GM20431 (cell line): ENCODE measurements around the gene MCEMP1.

Experiments
- in situ Hi-C: fragments of 300-500 bp; cut with MseI, MboI; formaldehyde crosslinking; loops from one replicate; pipeline ENCODE4 v1.15.0; 2020; ENCODE audit warnings: low sequenced_read_pairs; ENCODE audit not compliant: unreplicated experiment

Gene MCEMP1

DNA sequence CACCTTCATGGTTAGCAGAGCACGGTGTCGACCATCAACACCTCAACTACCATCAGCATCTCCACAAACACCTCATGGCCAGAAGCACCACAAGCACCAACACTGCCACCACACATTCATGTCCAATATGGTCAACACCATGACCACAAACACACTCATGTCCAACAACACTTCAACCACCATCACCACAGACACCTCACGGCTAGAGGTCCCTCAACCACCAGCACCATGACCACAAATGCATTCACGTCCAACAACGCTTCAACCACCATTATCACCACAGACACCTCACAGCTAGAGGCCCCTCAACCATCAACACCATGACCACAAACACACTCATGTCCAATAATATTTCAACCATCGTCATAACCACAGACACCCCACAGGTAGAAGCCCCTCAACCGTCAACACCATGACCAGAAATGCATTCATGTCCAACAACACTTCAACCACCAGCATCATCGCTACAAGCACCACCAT, 13.9 kb downstream of the MCEMP1 start:
- in situ Hi-C loops, result no loop called here

DNA sequence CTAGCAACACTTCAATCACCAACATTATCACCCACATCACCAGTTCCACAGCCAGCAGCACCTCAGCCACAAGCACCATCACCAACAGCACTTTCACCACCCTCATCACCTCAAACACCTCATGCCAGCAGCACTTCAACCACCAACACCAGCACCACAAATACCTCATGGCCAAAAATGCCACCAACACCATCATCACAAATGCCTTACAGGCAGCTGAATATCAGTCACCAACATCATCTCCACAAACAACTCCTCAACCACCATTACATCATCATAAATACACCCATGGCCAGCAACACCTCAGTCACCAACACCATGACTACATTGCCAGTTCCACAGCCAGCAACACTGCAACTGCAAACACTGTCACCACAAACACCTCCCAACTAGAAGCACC, 14.6 kb downstream of the MCEMP1 start:
- in situ Hi-C loops, result no loop called here

DNA sequence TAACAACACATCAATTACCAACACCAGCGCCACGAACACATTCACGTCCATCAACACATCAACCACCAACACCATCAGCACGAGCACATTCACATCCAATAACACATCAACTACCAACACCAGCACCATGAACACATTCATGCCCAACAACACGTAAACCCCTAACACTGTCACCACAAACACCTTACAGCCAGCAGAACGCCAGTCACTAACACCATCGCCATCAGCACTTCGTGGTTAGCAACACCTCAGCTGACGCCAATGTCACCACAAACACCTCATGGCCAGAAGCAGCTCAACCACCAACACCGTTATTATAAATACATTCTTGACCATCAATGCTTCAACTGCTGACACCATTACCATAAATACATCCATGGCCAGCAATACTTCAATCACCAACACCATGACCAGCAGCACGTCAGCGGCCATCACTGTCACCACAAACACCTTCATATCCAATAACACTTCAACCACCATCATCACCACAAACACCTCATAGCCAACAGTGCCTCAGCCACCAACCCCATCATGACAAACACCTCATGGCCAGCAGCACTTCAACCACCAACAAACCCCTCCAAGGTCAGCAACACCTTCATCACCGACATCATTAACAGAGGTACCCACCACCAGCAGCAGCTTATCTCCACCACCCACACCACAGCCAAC, 15.7 kb downstream of the MCEMP1 start:
- in situ Hi-C loops, result no loop called here

DNA sequence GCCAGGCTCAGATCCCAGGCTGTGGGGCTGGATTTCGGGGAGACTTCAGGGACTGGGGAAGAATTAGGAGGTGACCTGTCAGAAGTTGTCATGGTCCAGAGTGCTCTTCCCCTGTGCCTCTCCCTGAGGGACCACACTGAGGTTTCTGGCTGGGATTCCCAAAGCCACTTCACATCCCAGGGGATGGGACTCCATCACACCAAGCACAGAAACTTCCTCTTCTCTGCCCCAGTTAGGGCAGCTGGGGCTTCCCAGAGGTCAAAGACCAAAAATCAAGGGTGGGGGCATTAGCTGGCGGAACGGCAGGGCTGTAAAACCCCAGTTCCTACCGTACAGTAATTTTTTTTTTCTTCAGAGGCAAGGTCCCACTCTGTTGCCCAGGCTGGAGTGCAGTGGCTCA, 17.6 kb downstream of the MCEMP1 start:
- in situ Hi-C loops, result no loop called here

- in situ Hi-C loops, result no loop called here
Observed at GRCh38 chr19:7697721-7698287, 20.9 kb downstream of the MCEMP1 start.

GRCh38 chr19:7698583-7698982, 21.7 kb downstream of the MCEMP1 start:
- in situ Hi-C loops, result no loop called here

GRCh38 chr19:7699003-7699402, 22.1 kb downstream of the MCEMP1 start:
- in situ Hi-C loops, result no loop called here

GRCh38 chr19:7699417-7700401, 22.8 kb downstream of the MCEMP1 start:
- in situ Hi-C loops, result no loop called here

DNA sequence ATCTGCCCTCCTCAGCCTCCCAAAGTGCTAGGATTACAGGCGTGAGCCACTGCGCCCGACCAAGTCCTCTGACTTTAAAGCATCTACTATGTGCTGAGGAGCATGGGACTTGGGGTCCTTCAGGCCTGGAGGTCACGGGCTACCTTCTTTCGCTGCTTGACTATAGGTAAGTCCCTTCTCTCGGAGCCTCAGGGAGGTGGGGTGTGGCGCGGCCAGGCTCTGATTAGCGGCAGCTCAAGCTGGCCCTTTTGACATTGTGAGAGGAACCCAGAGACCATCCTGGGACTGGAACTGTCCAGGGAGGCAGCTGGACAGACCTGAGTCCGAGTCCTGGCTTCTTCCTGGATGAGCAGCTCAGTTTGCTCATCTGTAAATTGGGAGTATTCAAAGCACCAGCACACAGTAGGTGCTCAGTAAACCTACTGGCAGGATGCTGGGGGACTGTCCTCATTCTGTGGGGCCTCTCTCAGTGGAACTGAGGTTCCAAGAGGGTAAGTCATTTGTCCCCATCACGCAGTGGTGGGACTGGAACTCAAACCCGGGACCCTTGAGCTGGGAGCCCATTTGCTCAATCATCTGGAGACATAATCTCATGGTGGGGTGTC, 24.3 kb downstream of the MCEMP1 start:
- in situ Hi-C loops, result no loop called here

GRCh38 chr19:7701654-7702457, 25.0 kb downstream of the MCEMP1 start, which contains the start of gene FCER2:
Gene FCER2, minus strand, starts transcription at chr19:7702131. Its CDS starts 2,371 bp downstream, at chr19:7699760.
- in situ Hi-C loops, result no loop called here

GRCh38 chr19:7703332-7703731, 26.4 kb downstream of the MCEMP1 start:
- in situ Hi-C loops, result no loop called here

DNA sequence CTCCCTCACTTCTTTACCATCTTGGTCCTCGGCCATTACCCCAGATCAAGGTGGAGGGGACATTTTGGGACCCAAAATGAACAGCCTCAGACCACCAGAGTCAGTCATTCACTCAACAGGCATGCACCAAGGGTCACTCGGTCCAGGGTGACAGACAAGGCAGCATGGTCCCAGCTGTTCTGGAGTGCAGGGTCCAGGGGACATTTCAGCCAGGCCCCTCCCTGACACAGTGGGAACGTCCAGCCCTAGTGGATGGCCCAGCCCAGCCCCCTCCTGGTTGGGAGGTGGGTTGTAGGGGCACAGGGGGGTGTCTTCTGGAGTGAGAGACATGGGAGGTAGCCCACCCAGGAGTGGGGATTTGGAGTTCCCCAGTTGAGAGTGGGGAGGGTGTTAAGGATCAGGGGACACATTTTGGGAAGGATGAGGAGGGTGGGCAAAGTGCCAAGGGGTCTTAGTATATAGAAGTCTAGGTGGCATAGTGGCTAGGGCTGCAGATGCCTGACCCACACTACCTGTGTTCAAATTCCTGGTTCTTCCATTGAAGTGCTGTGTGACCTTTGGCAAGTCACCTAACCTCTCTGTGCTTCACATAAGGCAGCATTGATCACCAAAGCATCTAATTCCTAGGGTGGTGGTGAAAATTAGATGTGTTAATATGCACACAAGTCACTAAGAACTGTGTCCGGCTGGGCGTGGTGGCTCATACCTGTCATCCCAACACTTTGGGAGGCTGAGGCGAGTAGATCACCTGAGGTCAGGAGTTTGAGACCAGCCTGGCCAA, 27.6 kb downstream of the MCEMP1 start:
- in situ Hi-C loops, result no loop called here

DNA sequence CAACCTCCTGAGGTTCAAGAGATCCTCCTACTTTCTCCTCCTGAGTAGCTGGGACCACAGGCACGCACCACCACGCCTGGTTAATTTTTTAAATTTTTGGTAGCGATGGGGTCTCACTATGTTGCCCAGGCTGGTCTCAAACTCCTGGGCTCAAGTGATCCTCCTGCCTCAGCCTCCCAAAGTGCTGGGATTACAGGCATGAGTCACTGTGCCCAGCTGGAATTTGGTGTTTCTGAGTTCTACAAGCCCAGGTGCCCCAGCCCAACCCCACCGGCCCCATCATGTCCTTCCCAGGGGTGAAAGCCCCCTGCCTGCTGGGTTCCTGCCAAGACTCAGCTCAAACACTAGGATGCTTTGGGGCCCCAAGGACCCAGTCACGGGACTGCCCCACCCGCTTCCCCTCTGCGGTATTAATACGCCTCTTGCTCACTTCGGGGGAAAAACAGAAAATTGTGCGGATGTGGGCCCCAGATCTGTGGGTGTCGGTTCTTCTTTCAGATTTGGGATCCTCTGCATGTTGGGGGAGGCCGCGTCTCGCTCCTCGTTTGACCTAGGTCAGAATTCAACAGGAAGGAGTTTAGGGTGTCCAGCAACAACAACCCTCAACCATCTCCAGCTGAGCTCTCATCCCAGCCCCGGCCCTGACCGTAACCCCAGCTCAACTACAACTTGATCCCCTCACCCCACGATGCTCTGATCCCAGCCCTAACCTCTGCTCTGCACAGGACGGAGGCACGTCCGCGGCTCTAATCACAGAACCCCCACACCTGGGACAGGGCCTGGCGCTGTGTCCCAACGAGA, 28.7 kb downstream of the MCEMP1 start:
- in situ Hi-C loops, result no loop called here

DNA sequence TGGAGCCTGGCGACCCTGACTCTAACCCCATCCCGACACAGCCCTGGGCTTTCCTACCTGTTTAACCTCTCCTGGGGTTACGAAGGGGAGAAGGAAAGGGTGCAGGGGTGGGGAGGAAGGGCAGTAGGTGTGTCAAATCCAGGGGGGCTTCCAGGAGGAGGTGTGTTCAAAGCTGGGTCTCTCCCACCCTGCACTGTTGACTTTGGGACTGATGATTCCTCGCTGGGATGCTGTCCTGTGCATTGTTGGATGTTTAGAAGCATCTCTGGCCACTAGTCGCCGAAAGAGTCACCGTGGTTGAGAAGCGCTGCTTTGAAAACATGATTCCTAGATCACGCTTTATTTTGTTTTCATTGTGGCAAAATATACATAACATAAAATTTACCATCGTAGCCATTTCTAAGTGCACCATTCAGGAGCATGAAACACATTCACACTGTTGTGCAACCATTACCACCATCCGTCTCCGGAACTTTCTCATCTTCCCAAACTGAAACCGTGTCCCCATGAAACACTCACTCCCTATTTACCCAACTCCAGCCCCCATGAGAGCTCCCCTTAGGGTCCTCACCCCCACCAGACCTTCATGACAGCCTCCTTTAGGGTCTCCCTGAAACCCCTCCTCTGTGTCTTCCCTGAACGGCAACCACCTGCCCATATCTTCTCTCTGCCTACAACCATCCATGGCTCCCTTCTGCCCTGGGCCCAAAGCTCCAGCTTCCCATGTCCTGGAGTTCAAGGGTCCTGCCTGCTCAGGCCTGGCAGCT, 29.5 kb downstream of the MCEMP1 start:
- in situ Hi-C loops, result no loop called here

- in situ Hi-C loops, result no loop called here
Observed at GRCh38 chr19:7706955-7707456, 30.1 kb downstream of the MCEMP1 start.

- in situ Hi-C loops, result no loop called here
Observed at GRCh38 chr19:7709932-7710460, 33.1 kb downstream of the MCEMP1 start.

DNA sequence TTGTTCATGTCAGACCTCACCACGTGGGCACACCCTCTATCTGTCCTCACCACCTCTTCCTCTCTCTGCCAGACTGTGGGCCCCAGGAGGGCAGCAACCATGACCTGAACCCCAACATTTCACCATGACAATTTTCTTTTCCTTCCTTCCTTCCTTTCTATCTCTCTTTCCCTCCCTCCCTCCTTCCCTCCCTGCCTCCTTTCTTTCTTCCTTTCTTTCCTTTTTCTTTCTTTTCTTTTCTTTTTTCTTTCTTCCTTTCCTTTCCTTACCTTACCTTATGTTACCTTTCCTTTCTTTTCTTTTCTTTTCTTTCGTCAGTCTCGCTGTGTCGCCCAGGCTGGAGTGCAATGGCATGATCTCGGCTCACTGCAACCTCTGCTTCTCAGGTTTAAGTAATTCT, 33.7 kb downstream of the MCEMP1 start:
- in situ Hi-C loops, result no loop called here
